ENCODE data around the gene GABRP.

Gene GABRP

DNA sequence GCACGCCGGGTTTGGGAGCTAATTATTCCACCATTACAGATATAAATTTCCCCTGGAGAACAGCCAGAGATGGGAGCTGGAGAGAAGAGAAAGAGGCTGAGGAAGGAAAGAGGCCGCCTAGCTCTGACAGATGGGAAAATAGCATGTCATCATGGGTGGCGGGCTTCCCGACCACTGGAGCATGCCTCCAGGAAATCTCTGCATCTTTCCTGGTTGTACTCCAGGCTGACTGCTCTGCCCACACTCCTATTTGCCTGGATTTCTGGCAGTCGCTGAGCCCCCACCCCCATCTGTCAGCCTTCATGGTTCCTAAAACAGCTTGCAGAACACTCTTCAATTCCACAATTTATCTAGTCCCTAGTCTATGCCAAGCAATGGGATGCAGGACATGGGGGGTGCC, 14.3 kb upstream of the GABRP start:
- DNase-seq (ENCODE audit: low read depth), result no peak
- no peak for TF ChIP-seq MYC (IDR thresholded peaks at IDR 0.05; ENCODE audit: low read depth, low read length)
- no peak for TF ChIP-seq POLR2A (IDR thresholded peaks at IDR 0.05; ENCODE audit: extremely low read depth, insufficient read length)
- TF ChIP-seq, protein P1, sequence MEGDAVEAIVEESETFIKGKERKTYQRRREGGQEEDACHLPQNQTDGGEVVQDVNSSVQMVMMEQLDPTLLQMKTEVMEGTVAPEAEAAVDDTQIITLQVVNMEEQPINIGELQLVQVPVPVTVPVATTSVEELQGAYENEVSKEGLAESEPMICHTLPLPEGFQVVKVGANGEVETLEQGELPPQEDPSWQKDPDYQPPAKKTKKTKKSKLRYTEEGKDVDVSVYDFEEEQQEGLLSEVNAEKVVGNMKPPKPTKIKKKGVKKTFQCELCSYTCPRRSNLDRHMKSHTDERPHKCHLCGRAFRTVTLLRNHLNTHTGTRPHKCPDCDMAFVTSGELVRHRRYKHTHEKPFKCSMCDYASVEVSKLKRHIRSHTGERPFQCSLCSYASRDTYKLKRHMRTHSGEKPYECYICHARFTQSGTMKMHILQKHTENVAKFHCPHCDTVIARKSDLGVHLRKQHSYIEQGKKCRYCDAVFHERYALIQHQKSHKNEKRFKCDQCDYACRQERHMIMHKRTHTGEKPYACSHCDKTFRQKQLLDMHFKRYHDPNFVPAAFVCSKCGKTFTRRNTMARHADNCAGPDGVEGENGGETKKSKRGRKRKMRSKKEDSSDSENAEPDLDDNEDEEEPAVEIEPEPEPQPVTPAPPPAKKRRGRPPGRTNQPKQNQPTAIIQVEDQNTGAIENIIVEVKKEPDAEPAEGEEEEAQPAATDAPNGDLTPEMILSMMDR (IDR thresholded peaks at IDR 0.05; ENCODE audit: low read depth, low read length), result no peak
- TF ChIP-seq MAX (IDR thresholded peaks at IDR 0.05; ENCODE audit: low read depth, low read length), result no peak
- H3K4me3 ChIP-seq (ENCODE audit: low read depth, low read length), result no peak overlapping the region

DNA sequence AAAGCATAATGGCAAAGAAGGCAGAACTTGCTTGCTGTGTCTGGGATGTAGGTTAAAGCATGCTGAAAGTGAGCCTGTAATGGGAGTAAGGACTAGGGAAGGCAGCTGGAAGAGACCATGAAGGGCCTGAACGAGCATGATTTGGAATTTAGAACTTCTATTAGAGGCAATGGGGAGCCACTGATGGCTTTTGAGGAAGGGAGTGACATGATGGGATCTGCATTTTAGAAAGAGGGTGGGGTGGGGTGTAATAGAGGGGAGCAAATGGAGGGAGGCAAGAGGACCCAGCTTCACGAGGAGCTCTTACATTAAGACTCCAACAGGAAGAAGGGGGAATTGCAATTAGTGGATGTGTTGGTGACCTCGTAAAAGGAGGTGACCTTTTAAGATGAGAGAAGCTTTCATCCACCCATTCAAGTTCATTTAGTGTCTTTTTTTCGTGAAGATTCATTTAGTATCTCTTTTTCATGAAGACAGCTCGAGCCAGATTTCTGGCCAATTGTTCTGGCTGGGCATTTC, 13.6 kb upstream of the GABRP start:
- peak; percentile 12 for DNase-seq (ENCODE audit: low read depth)
- TF ChIP-seq POLR2A (IDR thresholded peaks at IDR 0.05; ENCODE audit: extremely low read depth, insufficient read length), result no peak
- TF ChIP-seq, protein P1 (IDR thresholded peaks at IDR 0.05; ENCODE audit: low read depth, low read length), result no peak
- TF ChIP-seq MYC (IDR thresholded peaks at IDR 0.05; ENCODE audit: low read depth, low read length), result no peak
- TF ChIP-seq MAX (IDR thresholded peaks at IDR 0.05; ENCODE audit: low read depth, low read length), result no peak
- H3K4me3 ChIP-seq (ENCODE audit: low read depth, low read length), result no peak overlapping the region

DNA sequence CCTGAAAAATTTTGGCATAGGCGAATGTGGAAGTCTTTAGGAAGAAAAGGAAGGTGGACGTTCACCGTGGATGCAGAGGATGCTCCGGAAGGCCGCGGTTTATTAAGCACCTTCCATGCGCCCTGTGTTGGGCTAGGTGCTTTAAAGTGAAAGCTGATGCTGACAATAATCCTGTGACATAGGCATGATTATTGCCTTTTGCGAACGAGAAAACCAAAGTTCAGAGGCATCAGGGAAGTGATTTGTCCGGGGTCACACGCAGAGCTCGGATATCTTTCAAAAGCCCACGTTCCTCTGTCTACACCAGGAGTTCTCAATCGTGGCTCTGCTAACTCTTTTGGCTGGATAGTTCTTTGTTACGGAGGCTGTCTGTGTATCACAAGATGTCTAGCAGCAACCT, 12.0 kb upstream of the GABRP start:
- no peak for TF ChIP-seq MYC (IDR thresholded peaks at IDR 0.05; ENCODE audit: low read depth, low read length)
- no peak for TF ChIP-seq POLR2A (IDR thresholded peaks at IDR 0.05; ENCODE audit: extremely low read depth, insufficient read length)
- TF ChIP-seq, protein P1 (IDR thresholded peaks at IDR 0.05; ENCODE audit: low read depth, low read length), result no peak
- no peak for TF ChIP-seq MAX (IDR thresholded peaks at IDR 0.05; ENCODE audit: low read depth, low read length)
- DNase-seq (ENCODE audit: low read depth), result no peak

DNA sequence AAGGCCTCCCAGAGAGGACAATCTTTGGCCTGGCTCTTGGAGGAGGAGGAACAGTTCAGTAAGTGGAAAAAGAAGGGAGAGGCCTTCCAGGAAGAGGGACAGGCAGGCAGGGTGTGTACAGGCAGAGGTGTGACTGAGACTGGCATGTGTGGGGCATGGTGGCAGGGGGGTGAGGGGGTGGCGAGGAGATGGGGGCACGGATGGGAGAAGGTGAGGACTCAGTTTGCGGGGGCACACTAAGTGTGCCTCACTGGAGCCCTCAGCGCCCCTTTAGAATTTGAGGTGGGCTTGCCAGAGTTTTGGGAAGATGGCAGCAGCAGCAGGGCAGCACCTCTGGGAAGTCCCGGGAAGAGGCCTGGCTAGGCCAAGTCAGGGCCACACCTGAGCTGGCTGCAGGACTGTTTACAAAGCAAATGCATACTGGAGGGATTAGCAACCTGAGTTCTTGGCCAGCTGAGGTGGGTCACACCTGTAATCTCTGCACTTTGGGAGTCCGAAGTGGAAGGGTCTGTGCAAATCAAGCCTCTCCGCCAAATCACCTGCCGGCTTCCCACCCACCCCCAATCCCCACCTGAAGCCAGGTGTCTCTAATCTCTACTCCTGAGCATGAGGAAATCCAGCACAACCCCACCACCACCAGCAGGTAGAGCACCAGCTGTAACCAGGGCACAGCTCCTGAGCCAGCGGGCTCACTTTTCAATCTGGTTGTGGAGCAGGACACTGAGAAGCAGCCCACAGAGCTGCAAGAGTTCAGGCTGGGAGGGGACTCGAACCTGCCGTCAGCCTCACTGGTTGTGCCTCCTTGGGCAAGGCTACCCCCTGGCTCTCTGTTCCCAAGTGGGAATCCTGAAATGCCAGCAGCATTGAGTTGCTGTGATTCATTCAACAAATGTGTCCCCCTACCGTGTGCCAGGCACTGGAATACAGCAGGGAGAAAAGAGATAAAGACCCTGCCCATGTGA, 10.2 kb upstream of the GABRP start:
- no peak for TF ChIP-seq POLR2A (IDR thresholded peaks at IDR 0.05; ENCODE audit: extremely low read depth, insufficient read length)
- TF ChIP-seq MYC (IDR thresholded peaks at IDR 0.05; ENCODE audit: low read depth, low read length), result no peak
- TF ChIP-seq, protein P1 (IDR thresholded peaks at IDR 0.05; ENCODE audit: low read depth, low read length), result no peak
- TF ChIP-seq MAX (IDR thresholded peaks at IDR 0.05; ENCODE audit: low read depth, low read length), result no peak
- no peak for DNase-seq (ENCODE audit: low read depth)
- no peak overlapping the region for H3K4me3 ChIP-seq (ENCODE audit: low read depth, low read length)

More for the DNA sequence above, 12.0 kb upstream of the GABRP start:
- no peak overlapping the region for H3K4me3 ChIP-seq (ENCODE audit: low read depth, low read length)

- DNase-seq (ENCODE audit: low read depth), result no peak
- TF ChIP-seq, protein P1 (IDR thresholded peaks at IDR 0.05; ENCODE audit: low read depth, low read length), result no peak
- no peak for TF ChIP-seq MAX (IDR thresholded peaks at IDR 0.05; ENCODE audit: low read depth, low read length)
- no peak for TF ChIP-seq POLR2A (IDR thresholded peaks at IDR 0.05; ENCODE audit: extremely low read depth, insufficient read length)
- TF ChIP-seq MYC (IDR thresholded peaks at IDR 0.05; ENCODE audit: low read depth, low read length), result no peak
- H3K4me3 ChIP-seq (ENCODE audit: low read depth, low read length), result no peak overlapping the region
Measured at GRCh38 chr5:170774831-170775230, 8.7 kb upstream of the GABRP start.
